Ovary (tissue), 9 donors: ENCODE data around the gene IL21R. TPM values are rescaled to one million over a fixed set of nuclear protein-coding genes. Genes with fewer than 3 reads are reported as not detected.

Source experiments
- DNase-seq, 5 donors: peaks; one replicate each; pipeline ENCODE4 v3.0.0-alpha.2; 2019 to 2020
- H3K27ac ChIP-seq, 2 donors: fragments of 200-600 bp; one replicate each; pipeline versions ENCODE4 v1.5.1 to v1.8.0; 2019 to 2022
- H3K27me3 ChIP-seq: fragments of 200-600 bp; one replicate; pipeline ENCODE4 v1.8.0; 2022
- H3K36me3 ChIP-seq: fragments of 200-600 bp; sonication (generic); one replicate; pipeline ENCODE4 v1.5.1; 2019
- H3K4me1 ChIP-seq: one replicate; pipeline ENCODE4 v1.8.1; 2013; ENCODE audit warnings: mild to moderate bottlenecking, moderate library complexity; ENCODE audit not compliant: insufficient read depth
- H3K4me3 ChIP-seq: fragments of 200-600 bp; sonication (generic); one replicate; pipeline ENCODE4 v1.5.1; 2017
- H3K9me3 ChIP-seq, 2 donors: fragments of 200-600 bp in 1 of 2; sonication (generic) in 1 of 2; one replicate each; pipeline versions ENCODE4 v1.5.1 to v1.8.1; 2013 to 2019; ENCODE audit warnings: mild to moderate bottlenecking in 1 of 2, moderate library complexity in 1 of 2
- CTCF ChIP-seq, 3 donors: fragments of 450-650 bp in 2 of 3; fragments of 200-600 bp in 1 of 3; IDR thresholded peaks; one replicate each; pipeline versions ENCODE4 v1.5.1 to v1.8.0; 2016 to 2022; ENCODE audit warnings: antibody characterized with exemption in 3 of 3, mild to moderate bottlenecking in 1 of 3
- EP300 ChIP-seq: sonication (generic); formaldehyde crosslinking; IDR thresholded peaks from one replicate; pipeline ENCODE4 v1.6.1; 2017; ENCODE audit warnings: antibody characterized with exemption
- POLR2A ChIP-seq: fragments of 450-650 bp; IDR thresholded peaks from one replicate; pipeline ENCODE4 v1.6.1; 2017; ENCODE audit warnings: antibody characterized with exemption, mild to moderate bottlenecking, moderate library complexity
- WGBS, 3 donors: extraction: QIAGEN DNeasy Blood & Tissue Kit in 1 of 3; methylation state at CpG; one replicate each; pipeline versions ENCODE4 v1.1.5 to v1.1.7; 2013 to 2017; 5-methylcytosine and 5-hydroxymethylcytosine counted together
- intact Hi-C, 4 donors: fragments of 100-400 bp; cut with DNase I; formaldehyde crosslinking; loops; one replicate each; pipeline versions ENCODE4 v1.11.0 to v1.15.1; 2022 to 2023
- polyA plus RNA-seq, 2 donors: library from polyadenylated mRNA; stranded (reverse); fragments of 200-250 nt in 1 of 2; fragments of 350-450 nt in 1 of 2; fragmentation: Illumina TruSeq in 1 of 2; extraction: RNeasy Lipid Tissue Mini Kit (QIAGEN cat#74804) in 1 of 2; gene quantifications; one replicate each; pipeline ENCODE4 v1.2.3, GENCODE V29; 2013 to 2014
- total RNA-seq, 7 donors: library from RNA; depleted of rRNA in 2 of 7; stranded (reverse); fragments of >200 nt in 2 of 7; fragmentation: NEBNext Ultra II Directional in 3 of 7; extraction: Animal tissue kit (Norgen Biotek cat#: 25700) in 3 of 7; gene quantifications; one replicate each; pipeline versions ENCODE4 v1.1.0 to v1.2.4, GENCODE V29; 2016 to 2023
- donor health status: DM: no; HTN: no; CAD: no; lungs with moderate emphysema.
- donor health status: DM: no; HTN: no; CAD: no.
- donor health status: Bipolar disorder and iron deficiency.
- donor health status: DM: yes; HTN: yes; CAD: no.
- donor health status: DM: no; HTN: no; CAD: no.
- donor health status: DM: yes; HTN: yes; CAD: no.

IL21R gene
- total and polyA plus RNA-seq, 9 donors: 0.01 to 1.00 (median 0.23) TPM; not detected in 2

GRCh38 chr16:27474041-27474440, 72.1 kb downstream of the IL21R start:
- Histone ChIP-seq H3K27ac (no peak overlapping the region), H3K4me3 (no peak overlapping the region), H3K27me3 (no peaks in the 10 kb centered on the region), H3K4me1 (no peaks in the 10 kb centered on the region), H3K9me3 (no peaks in the 10 kb centered on the region), H3K36me3 (no peaks in the 10 kb centered on the region)
- 90 to 91% (median 90%) methylated on average over 9 of the region's 9 CpGs for WGBS, 3 donors
- no peak for TF ChIP-seq POLR2A
- no peak for TF ChIP-seq CTCF (IDR thresholded peaks at IDR 0.05)
- TF ChIP-seq EP300: no peak
- no peak for DNase-seq
- intact Hi-C loops: no loop called here

GRCh38 chr16:27474921-27475320, 72.9 kb downstream of the IL21R start:
- Histone ChIP-seq H3K27me3 (no peaks in the 10 kb centered on the region), H3K27ac (no peak overlapping the region), H3K9me3 (no peaks in the 10 kb centered on the region), H3K36me3 (no peaks in the 10 kb centered on the region), H3K4me1 (no peaks in the 10 kb centered on the region), H3K4me3 (no peak overlapping the region)
- intact Hi-C loops: no loop called here
- 82 to 89% (median 83%) methylated on average over 9 of the region's 9 CpGs for WGBS, 3 donors
- DNase-seq: no peak
- TF ChIP-seq EP300: no peak
- no peak for TF ChIP-seq POLR2A
- TF ChIP-seq CTCF (IDR thresholded peaks at IDR 0.05): no peak

GRCh38 chr16:27475561-27475960, 73.6 kb downstream of the IL21R start:
- Histone ChIP-seq H3K27ac (no peak overlapping the region), H3K4me1 (no peaks in the 10 kb centered on the region), H3K4me3 (no peak overlapping the region), H3K27me3 (no peaks in the 10 kb centered on the region), H3K9me3 (no peaks in the 10 kb centered on the region), H3K36me3 (no peaks in the 10 kb centered on the region)
- intact Hi-C loops: no loop called here
- TF ChIP-seq EP300 (no peak), POLR2A (no peak), CTCF (IDR thresholded peaks at IDR 0.05) (no peak)
- DNase-seq: no peak
- 45 to 69% (median 59%) methylated on average over 9 of the region's 9 CpGs for WGBS, 3 donors

GRCh38 chr16:27476240-27476639, 74.3 kb downstream of the IL21R start:
- intact Hi-C loops: no loop called here
- H3K9me3 ChIP-seq: no peaks in the 10 kb centered on the region
- H3K27ac ChIP-seq: no peak overlapping the region
- no peak for DNase-seq
- no peaks in the 10 kb centered on the region for H3K4me1 ChIP-seq
- no peak overlapping the region for H3K4me3 ChIP-seq
- H3K36me3 ChIP-seq: no peaks in the 10 kb centered on the region
- 88 to 96% (median 91%) methylated on average over 9 of the region's 9 CpGs for WGBS, 3 donors
- H3K27me3 ChIP-seq: no peaks in the 10 kb centered on the region
- no peak for TF ChIP-seq EP300
- TF ChIP-seq POLR2A: no peak
- no peak for TF ChIP-seq CTCF (IDR thresholded peaks at IDR 0.05)

- Histone ChIP-seq H3K4me1 (no peaks in the 10 kb centered on the region), H3K9me3 (no peaks in the 10 kb centered on the region), H3K4me3 (no peak overlapping the region), H3K27me3 (no peaks in the 10 kb centered on the region), H3K36me3 (no peaks in the 10 kb centered on the region), H3K27ac (no peak overlapping the region)
- intact Hi-C loops: no loop called here
- no peak for TF ChIP-seq CTCF (IDR thresholded peaks at IDR 0.05)
- no peak for DNase-seq
- 82 to 86% (median 84%) methylated on average over 7 of the region's 7 CpGs for WGBS, 3 donors
Observed at GRCh38 chr16:27480761-27481160, 78.8 kb downstream of the IL21R start.
